ENCODE results near the gene ITGB4.
"Not testable (repeated sequence)": the region's sequence is repeated elsewhere in the genome, so short reads cannot be mapped to it uniquely, and the experiment has no call there.

ITGB4 gene

GRCh38 chr17:75757086-75757681 lies 35.9 kb downstream of the ITGB4 start:
- DNase-seq: no peak
- TF ChIP-seq CTCF (IDR thresholded peaks at IDR 0.05): no peak
- no peak overlapping the region for H3K27ac Mint-ChIP-seq
- no peaks in the 10 kb centered on the region for H3K36me3 Mint-ChIP-seq (ENCODE audit: low read depth)
- H3K4me1 Mint-ChIP-seq: peaks cover 24% of the 10 kb centered on the region
- no peaks in the 10 kb centered on the region for H3K27me3 Mint-ChIP-seq (ENCODE audit: low read depth, poor library complexity)
- no peaks in the 10 kb centered on the region for H3K9me3 Mint-ChIP-seq
- no peak overlapping the region for H3K4me3 Mint-ChIP-seq

GRCh38 chr17:75758131-75758905 lies 37.1 kb downstream of the ITGB4 start:
- no peak overlapping the region for H3K4me3 Mint-ChIP-seq
- no peaks in the 10 kb centered on the region for H3K9me3 Mint-ChIP-seq
- no peaks in the 10 kb centered on the region for H3K36me3 Mint-ChIP-seq (ENCODE audit: low read depth)
- no peak overlapping the region for H3K27ac Mint-ChIP-seq
- H3K27me3 Mint-ChIP-seq (ENCODE audit: low read depth, poor library complexity): no peaks in the 10 kb centered on the region
- H3K4me1 Mint-ChIP-seq: peaks cover 24% of the 10 kb centered on the region
- no peak for DNase-seq
- no peak for TF ChIP-seq CTCF (IDR thresholded peaks at IDR 0.05)

DNA sequence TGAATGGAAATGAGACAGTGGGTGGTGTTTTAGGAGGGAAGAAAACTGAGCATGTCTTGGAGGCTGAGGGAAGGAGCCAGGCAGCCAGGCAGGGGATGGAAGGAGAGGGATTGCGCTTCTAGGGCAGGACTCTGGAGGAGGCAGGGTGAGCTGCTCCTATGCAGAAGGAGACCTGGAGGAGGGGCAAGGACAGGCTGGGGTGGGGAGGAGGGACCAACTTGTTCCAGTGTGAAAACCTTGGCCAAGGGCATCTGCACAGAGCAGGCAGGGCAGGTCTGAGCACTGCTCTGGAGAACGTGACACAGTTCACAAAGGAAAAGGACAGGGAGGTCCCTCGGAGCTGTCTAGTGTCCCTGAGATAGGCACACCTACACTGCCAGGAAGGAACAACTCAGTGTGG lies 38.2 kb downstream of the ITGB4 start:
- Mint-ChIP-seq H3K36me3 (ENCODE audit: low read depth) (no peaks in the 10 kb centered on the region), H3K4me3 (no peak overlapping the region), H3K4me1 (peaks cover 29% of the 10 kb centered on the region), H3K9me3 (no peaks in the 10 kb centered on the region), H3K27ac (no peak overlapping the region), H3K27me3 (ENCODE audit: low read depth, poor library complexity) (no peaks in the 10 kb centered on the region)
- no peak for TF ChIP-seq CTCF (IDR thresholded peaks at IDR 0.05)
- no peak for DNase-seq

GRCh38 chr17:75759978-75760640 lies 38.9 kb downstream of the ITGB4 start:
- peaks cover 24% of the 10 kb centered on the region for H3K4me1 Mint-ChIP-seq
- not testable (repeated sequence) for H3K27ac Mint-ChIP-seq; DNase-seq; H3K9me3 Mint-ChIP-seq; H3K36me3 Mint-ChIP-seq (ENCODE audit: low read depth); H3K27me3 Mint-ChIP-seq (ENCODE audit: low read depth, poor library complexity); H3K4me3 Mint-ChIP-seq

GRCh38 chr17:75762513-75763268 lies 41.4 kb downstream of the ITGB4 start:
- H3K4me1 Mint-ChIP-seq: peaks cover 19% of the 10 kb centered on the region
- H3K27ac Mint-ChIP-seq: no peak overlapping the region
- no peaks in the 10 kb centered on the region for H3K9me3 Mint-ChIP-seq
- H3K27me3 Mint-ChIP-seq (ENCODE audit: low read depth, poor library complexity): peaks cover 7% of the 10 kb centered on the region
- H3K4me3 Mint-ChIP-seq: peak overlapping the region; percentile 49
- TF ChIP-seq CTCF (IDR thresholded peaks at IDR 0.05): no peak
- no peak for DNase-seq
- no peaks in the 10 kb centered on the region for H3K36me3 Mint-ChIP-seq (ENCODE audit: low read depth)

- Mint-ChIP-seq H3K27me3 (ENCODE audit: low read depth, poor library complexity) (peaks cover 7% of the 10 kb centered on the region), H3K36me3 (ENCODE audit: low read depth) (no peaks in the 10 kb centered on the region), H3K4me1 (peaks cover 19% of the 10 kb centered on the region), H3K27ac (no peak overlapping the region), H3K9me3 (no peaks in the 10 kb centered on the region), H3K4me3 (no peak overlapping the region)
- no peak for DNase-seq
- no peak for TF ChIP-seq CTCF (IDR thresholded peaks at IDR 0.05)
Observed at GRCh38 chr17:75763269-75763607, 42.0 kb downstream of the ITGB4 start.
